ENCODE results near the gene HGFAC.

HGFAC gene

GRCh38 chr4:3464349-3464905 lies 22.7 kb downstream of the HGFAC start:
- no peak for DNase-seq

- DNase-seq: no peak
Measured at GRCh38 chr4:3464911-3465697, 23.3 kb downstream of the HGFAC start.

GRCh38 chr4:3465698-3466671 lies 24.2 kb downstream of the HGFAC start:
- DNase-seq: no peak

- no peak for DNase-seq
Measured at GRCh38 chr4:3466691-3467600, 25.2 kb downstream of the HGFAC start.

- no peak for DNase-seq
Measured at GRCh38 chr4:3467601-3468031, 25.8 kb downstream of the HGFAC start.

GRCh38 chr4:3468154-3468553 lies 26.4 kb downstream of the HGFAC start:
- no peak for DNase-seq

GRCh38 chr4:3468804-3469203 lies 27.0 kb downstream of the HGFAC start:
- no peak for DNase-seq

- no peak for DNase-seq
Measured at GRCh38 chr4:3469386-3470243, 27.8 kb downstream of the HGFAC start.

- no peak for DNase-seq
Measured at GRCh38 chr4:3470244-3471097, 28.7 kb downstream of the HGFAC start.

GRCh38 chr4:3471098-3471760 lies 29.5 kb downstream of the HGFAC start:
- DNase-seq: no peak

- DNase-seq: no peak
Measured at GRCh38 chr4:3471886-3472285, 30.1 kb downstream of the HGFAC start.

GRCh38 chr4:3472411-3473141 lies 30.8 kb downstream of the HGFAC start:
- DNase-seq: no peak

- DNase-seq: no peak
Measured at GRCh38 chr4:3473181-3473950, 31.6 kb downstream of the HGFAC start.

- DNase-seq: no peak
Measured at GRCh38 chr4:3473996-3474765, 32.4 kb downstream of the HGFAC start.

GRCh38 chr4:3475041-3475712 lies 33.4 kb downstream of the HGFAC start:
- DNase-seq: no peak

GRCh38 chr4:3475713-3476260 lies 34.0 kb downstream of the HGFAC start:
- DNase-seq: no peak

GRCh38 chr4:3476341-3476747 lies 34.6 kb downstream of the HGFAC start:
- DNase-seq: no peak
